WTC11 (cell line): Measurements from ENCODE around the gene OTOS. TPM values are rescaled to one million over a fixed set of nuclear protein-coding genes. Genes with fewer than 3 reads are reported as not detected.

ENCODE experiments used
- ATAC-seq: fragments of 200-7000 bp; cut with Tn5 transposase; 2 replicates; pipeline ENCODE4 v1.10.0; 2021; ENCODE audit warnings: mild to moderate bottlenecking, moderate library complexity
- CTCF ChIA-PET: fragments of 300-600 bp; sonication (Branson Sonifier 250); formaldehyde crosslinking; loops from one replicate; lab custom pipeline; 2021; ENCODE audit warnings: antibody characterized with exemption; lab: Charles Lee
- POLR2A ChIA-PET: fragments of 350-600 bp; sonication (Branson Sonifier 250); formaldehyde crosslinking; loops from one replicate; lab custom pipeline; 2021; ENCODE audit warnings: antibody characterized with exemption; lab: Charles Lee
- DNase-seq: peaks from one replicate; pipeline ENCODE4 v3.0.0; 2021; ENCODE audit warnings: low spot score
- H3K27ac Mint-ChIP-seq: 2 replicates; pipeline ENCODE4 v1.8.0; 2021; ENCODE audit warnings: mixed read lengths
- H3K27me3 Mint-ChIP-seq: 2 replicates; pipeline ENCODE4 v1.8.0; 2021; ENCODE audit warnings: low read depth, mild to moderate bottlenecking, moderate library complexity, mixed read lengths
- H3K36me3 Mint-ChIP-seq: 2 replicates; pipeline ENCODE4 v1.8.0; 2021; ENCODE audit warnings: mixed read lengths
- H3K4me1 Mint-ChIP-seq: 2 replicates; pipeline ENCODE4 v1.8.0; 2022; ENCODE audit warnings: mixed read lengths
- H3K4me3 Mint-ChIP-seq: 2 replicates; pipeline ENCODE4 v1.8.0; 2021; ENCODE audit warnings: mild to moderate bottlenecking, moderate library complexity, mixed read lengths
- H3K9me3 Mint-ChIP-seq: 2 replicates; pipeline ENCODE4 v1.8.0; 2021; ENCODE audit warnings: mixed read lengths
- AFF4 ChIP-seq: sonication (generic); formaldehyde crosslinking; IDR thresholded peaks from 2 replicates; pipeline ENCODE4 v1.8.1; 2023; ENCODE audit warnings: mild to moderate bottlenecking, missing genetic modification reagents, borderline replicate concordance
- AR ChIP-seq: fragments of 250-450 bp; sonication (Bioruptor Pico); IDR thresholded peaks from 2 replicates; pipeline ENCODE4 v1.9.0; 2021; ENCODE audit warnings: mild to moderate bottlenecking
- CREB1 ChIP-seq: sonication (generic); formaldehyde crosslinking; IDR thresholded peaks from 2 replicates; pipeline ENCODE4 v1.8.0; 2023; ENCODE audit warnings: mild to moderate bottlenecking, missing genetic modification reagents
- EMX1 ChIP-seq: fragments of 250-450 bp; sonication (Bioruptor Pico); IDR thresholded peaks from 2 replicates; pipeline ENCODE4 v1.8.0; 2021; ENCODE audit warnings: mild to moderate bottlenecking
- ETV6 ChIP-seq: sonication (generic); formaldehyde crosslinking; IDR thresholded peaks from 2 replicates; pipeline ENCODE4 v1.8.1; 2022; ENCODE audit warnings: mild to moderate bottlenecking, missing genetic modification reagents
- FOXK1 ChIP-seq: sonication (generic); formaldehyde crosslinking; IDR thresholded peaks from 2 replicates; pipeline ENCODE4 v1.8.0; 2022; ENCODE audit warnings: mild to moderate bottlenecking, moderate library complexity, missing genetic modification reagents
- HMGXB4 ChIP-seq: sonication (generic); formaldehyde crosslinking; IDR thresholded peaks from 2 replicates; pipeline ENCODE4 v1.8.1; 2023; ENCODE audit warnings: mild to moderate bottlenecking, moderate library complexity, missing genetic modification reagents
- IRF2 ChIP-seq: sonication (generic); formaldehyde crosslinking; IDR thresholded peaks from 2 replicates; pipeline ENCODE4 v1.8.0; 2022; ENCODE audit warnings: low read depth, missing genetic modification reagents, borderline replicate concordance
- JAZF1 ChIP-seq: fragments of 250-450 bp; sonication (Bioruptor Pico); IDR thresholded peaks from 2 replicates; pipeline ENCODE4 v1.9.0; 2021; ENCODE audit warnings: moderate library complexity, mild to moderate bottlenecking, inconsistent platforms
- NFYB ChIP-seq: sonication (generic); formaldehyde crosslinking; conservative IDR thresholded peaks from 2 replicates; pipeline ENCODE4 v1.8.0; 2022; ENCODE audit warnings: low read depth, missing genetic modification reagents
- OVOL2 ChIP-seq: fragments of 250-450 bp; sonication (Bioruptor Pico); IDR thresholded peaks from 2 replicates; pipeline ENCODE4 v1.9.0; 2021; ENCODE audit warnings: mild to moderate bottlenecking, borderline replicate concordance
- PRRX2 ChIP-seq: fragments of 250-450 bp; sonication (Bioruptor Pico); IDR thresholded peaks from 2 replicates; pipeline ENCODE4 v1.8.0; 2021; ENCODE audit warnings: mild to moderate bottlenecking
- RELA ChIP-seq: sonication (generic); formaldehyde crosslinking; IDR thresholded peaks from 2 replicates; pipeline ENCODE4 v1.8.1; 2022; ENCODE audit warnings: missing genetic modification reagents, mild to moderate bottlenecking, borderline replicate concordance
- SMAD4 ChIP-seq: sonication (generic); formaldehyde crosslinking; IDR thresholded peaks from 2 replicates; pipeline ENCODE4 v1.8.0; 2022; ENCODE audit warnings: mild to moderate bottlenecking, missing genetic modification reagents
- SOX15 ChIP-seq: fragments of 250-450 bp; sonication (Bioruptor Pico); IDR thresholded peaks from 2 replicates; pipeline ENCODE4 v1.9.0; 2021; ENCODE audit warnings: mild to moderate bottlenecking
- ZNF263 ChIP-seq: sonication (generic); formaldehyde crosslinking; IDR thresholded peaks from 2 replicates; pipeline ENCODE4 v1.8.1; 2022; ENCODE audit warnings: low read depth, mild to moderate bottlenecking, moderate library complexity, missing genetic modification reagents
- ZNF423 ChIP-seq: fragments of 250-450 bp; sonication (Bioruptor Pico); IDR thresholded peaks from 2 replicates; pipeline ENCODE4 v2.1.2; 2022; ENCODE audit warnings: mild to moderate bottlenecking, moderate library complexity
- ZNF671 ChIP-seq: fragments of 250-450 bp; sonication (Bioruptor Pico); IDR thresholded peaks from 2 replicates; pipeline ENCODE4 v1.8.0; 2021; ENCODE audit warnings: mild to moderate bottlenecking
- total RNA-seq: library from RNA; stranded (reverse); gene quantifications from 3 replicates; pipeline ENCODE4 v1.2.3, GENCODE V29; 2021
- TF ChIP-seq, protein P1 (sequence below): sonication (generic); formaldehyde crosslinking; IDR thresholded peaks from 2 replicates; pipeline ENCODE4 v1.8.1; 2022; ENCODE audit warnings: mild to moderate bottlenecking, moderate library complexity, missing genetic modification reagents
- TF ChIP-seq, protein P2 (sequence below): sonication (generic); formaldehyde crosslinking; IDR thresholded peaks from 2 replicates; pipeline ENCODE4 v1.8.1; 2023; ENCODE audit warnings: mild to moderate bottlenecking, missing genetic modification reagents
- TF ChIP-seq, protein P3 (sequence below): sonication (generic); formaldehyde crosslinking; IDR thresholded peaks from 2 replicates; pipeline ENCODE4 v1.8.1; 2023; ENCODE audit warnings: mild to moderate bottlenecking, missing genetic modification reagents
- TF ChIP-seq, protein P4 (sequence below): sonication (generic); formaldehyde crosslinking; IDR thresholded peaks from 2 replicates; pipeline ENCODE4 v1.8.1; 2023; ENCODE audit warnings: mild to moderate bottlenecking, missing genetic modification reagents, moderate library complexity

Gene OTOS
- total RNA-seq, 1 experiment from 2014 or later, result not detected

- TF ChIP-seq, protein P1, sequence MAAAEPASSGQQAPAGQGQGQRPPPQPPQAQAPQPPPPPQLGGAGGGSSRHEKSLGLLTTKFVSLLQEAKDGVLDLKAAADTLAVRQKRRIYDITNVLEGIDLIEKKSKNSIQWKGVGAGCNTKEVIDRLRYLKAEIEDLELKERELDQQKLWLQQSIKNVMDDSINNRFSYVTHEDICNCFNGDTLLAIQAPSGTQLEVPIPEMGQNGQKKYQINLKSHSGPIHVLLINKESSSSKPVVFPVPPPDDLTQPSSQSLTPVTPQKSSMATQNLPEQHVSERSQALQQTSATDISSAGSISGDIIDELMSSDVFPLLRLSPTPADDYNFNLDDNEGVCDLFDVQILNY (CRISPR knock-in tag), result no peak
- TF ChIP-seq SOX15 (no peak), ZNF263 (no peak), AFF4 (CRISPR knock-in tag) (no peak), ZNF671 (CRISPR knock-in tag) (no peak), JAZF1 (CRISPR knock-in tag) (no peak), RELA (no peak)
- TF ChIP-seq, protein P2, sequence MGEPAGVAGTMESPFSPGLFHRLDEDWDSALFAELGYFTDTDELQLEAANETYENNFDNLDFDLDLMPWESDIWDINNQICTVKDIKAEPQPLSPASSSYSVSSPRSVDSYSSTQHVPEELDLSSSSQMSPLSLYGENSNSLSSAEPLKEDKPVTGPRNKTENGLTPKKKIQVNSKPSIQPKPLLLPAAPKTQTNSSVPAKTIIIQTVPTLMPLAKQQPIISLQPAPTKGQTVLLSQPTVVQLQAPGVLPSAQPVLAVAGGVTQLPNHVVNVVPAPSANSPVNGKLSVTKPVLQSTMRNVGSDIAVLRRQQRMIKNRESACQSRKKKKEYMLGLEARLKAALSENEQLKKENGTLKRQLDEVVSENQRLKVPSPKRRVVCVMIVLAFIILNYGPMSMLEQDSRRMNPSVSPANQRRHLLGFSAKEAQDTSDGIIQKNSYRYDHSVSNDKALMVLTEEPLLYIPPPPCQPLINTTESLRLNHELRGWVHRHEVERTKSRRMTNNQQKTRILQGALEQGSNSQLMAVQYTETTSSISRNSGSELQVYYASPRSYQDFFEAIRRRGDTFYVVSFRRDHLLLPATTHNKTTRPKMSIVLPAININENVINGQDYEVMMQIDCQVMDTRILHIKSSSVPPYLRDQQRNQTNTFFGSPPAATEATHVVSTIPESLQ (CRISPR knock-in tag), result no peak
Observed at GRCh38 chr2:240178564-240178963, 38.1 kb upstream of the OTOS start (continued).

DNA sequence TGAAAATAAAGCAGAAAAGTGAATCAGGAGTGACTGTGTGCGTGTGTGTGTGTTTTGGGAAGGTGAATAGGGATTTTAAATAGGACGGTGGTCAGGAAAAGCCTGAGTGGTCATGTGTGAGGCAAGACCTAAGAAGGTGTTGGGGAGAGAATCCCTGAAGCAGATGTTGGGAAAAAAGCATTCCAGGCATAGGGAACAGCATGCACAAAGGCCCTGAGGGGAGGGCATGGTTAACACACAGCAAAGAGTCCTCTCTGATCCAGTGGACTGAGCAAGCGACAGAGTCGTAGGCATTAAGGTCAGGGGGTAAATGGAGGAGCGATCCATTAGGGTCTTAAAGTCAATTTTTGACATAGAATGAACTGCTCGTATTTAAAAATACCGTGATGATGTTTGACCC, 34.0 kb upstream of the OTOS start:
- POLR2A ChIA-PET, result no interaction called here
- Mint-ChIP-seq H3K9me3 (peaks cover 13% of the 10 kb centered on the region), H3K27ac (no peak overlapping the region), H3K36me3 (no peaks in the 10 kb centered on the region), H3K4me1 (no peaks in the 10 kb centered on the region), H3K4me3 (no peak overlapping the region), H3K27me3 (no peaks in the 10 kb centered on the region)
- DNase-seq (no peak), ATAC-seq (no peak)
- CTCF ChIA-PET, result no interaction called here
- TF ChIP-seq OVOL2 (CRISPR knock-in tag), result no peak
- TF ChIP-seq AR (CRISPR knock-in tag), result no peak
- TF ChIP-seq IRF2 (CRISPR knock-in tag), result no peak
- TF ChIP-seq ETV6 (CRISPR knock-in tag), result no peak
- no peak for TF ChIP-seq FOXK1 (CRISPR knock-in tag)
- TF ChIP-seq, protein P3, sequence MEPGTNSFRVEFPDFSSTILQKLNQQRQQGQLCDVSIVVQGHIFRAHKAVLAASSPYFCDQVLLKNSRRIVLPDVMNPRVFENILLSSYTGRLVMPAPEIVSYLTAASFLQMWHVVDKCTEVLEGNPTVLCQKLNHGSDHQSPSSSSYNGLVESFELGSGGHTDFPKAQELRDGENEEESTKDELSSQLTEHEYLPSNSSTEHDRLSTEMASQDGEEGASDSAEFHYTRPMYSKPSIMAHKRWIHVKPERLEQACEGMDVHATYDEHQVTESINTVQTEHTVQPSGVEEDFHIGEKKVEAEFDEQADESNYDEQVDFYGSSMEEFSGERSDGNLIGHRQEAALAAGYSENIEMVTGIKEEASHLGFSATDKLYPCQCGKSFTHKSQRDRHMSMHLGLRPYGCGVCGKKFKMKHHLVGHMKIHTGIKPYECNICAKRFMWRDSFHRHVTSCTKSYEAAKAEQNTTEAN (CRISPR knock-in tag), result no peak
- TF ChIP-seq NFYB, result no peak
- no peak for TF ChIP-seq EMX1 (CRISPR knock-in tag)
- TF ChIP-seq SMAD4, result no peak
- TF ChIP-seq, protein P4, sequence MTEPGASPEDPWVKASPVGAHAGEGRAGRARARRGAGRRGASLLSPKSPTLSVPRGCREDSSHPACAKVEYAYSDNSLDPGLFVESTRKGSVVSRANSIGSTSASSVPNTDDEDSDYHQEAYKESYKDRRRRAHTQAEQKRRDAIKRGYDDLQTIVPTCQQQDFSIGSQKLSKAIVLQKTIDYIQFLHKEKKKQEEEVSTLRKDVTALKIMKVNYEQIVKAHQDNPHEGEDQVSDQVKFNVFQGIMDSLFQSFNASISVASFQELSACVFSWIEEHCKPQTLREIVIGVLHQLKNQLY (CRISPR knock-in tag), result no peak
- no peak for TF ChIP-seq HMGXB4 (CRISPR knock-in tag)
- no peak for TF ChIP-seq ZNF423 (CRISPR knock-in tag)
- TF ChIP-seq CREB1 (CRISPR knock-in tag), result no peak
- no peak for TF ChIP-seq PRRX2
